Stimulated activated CD8-positive, alpha-beta memory T cell treated with anti-CD3 and anti-CD28 coated beads, Interleukin-7, amount 100 ng/mL, for 24 hours (primary cell): Measurements from ENCODE around the gene PLIN4.

ENCODE experiments used
- DNase-seq: peaks from one replicate; pipeline ENCODE4 v3.0.0-alpha.2; 2020; ENCODE audit warnings: low read depth

PLIN4 gene

GRCh38 chr19:4454747-4455718 is 63.3 kb downstream of the PLIN4 start:
- no peak for DNase-seq

GRCh38 chr19:4453232-4454179 is 64.8 kb downstream of the PLIN4 start:
- DNase-seq, result no peak

- no peak for DNase-seq
Observed at GRCh38 chr19:4452230-4452990, 65.9 kb downstream of the PLIN4 start.
